ENCODE measurements around the gene AKAP6. TPM values are rescaled to one million over a fixed set of nuclear protein-coding genes. Genes with fewer than 3 reads are reported as not detected.

The AKAP6 gene
- polyA plus RNA-seq, 3 donors: 2.6 to 2.7 (median 2.6) TPM

- no peak for DNase-seq (ENCODE audit: extremely low read depth in 1 of 11, low read depth in 9 of 11, low spot score in 4 of 11)
These were observed 258.4 kb downstream of the AKAP6 start for GRCh38 chr14:32587461-32587860.

- no peak for DNase-seq (ENCODE audit: extremely low read depth in 1 of 11, low read depth in 9 of 11, low spot score in 4 of 11)
These were observed 259.6 kb downstream of the AKAP6 start for GRCh38 chr14:32588448-32589320.

GRCh38 chr14:32590157-32590556 lies 261.1 kb downstream of the AKAP6 start:
- no peak for DNase-seq (ENCODE audit: extremely low read depth in 1 of 11, low read depth in 9 of 11, low spot score in 4 of 11)

GRCh38 chr14:32593290-32593942 lies 264.3 kb downstream of the AKAP6 start:
- no peak for DNase-seq (ENCODE audit: extremely low read depth in 1 of 11, low read depth in 9 of 11, low spot score in 4 of 11)

- no peak for DNase-seq (ENCODE audit: extremely low read depth in 1 of 11, low read depth in 9 of 11, low spot score in 4 of 11)
These were observed 265.7 kb downstream of the AKAP6 start for GRCh38 chr14:32594766-32595165.

GRCh38 chr14:32595497-32595896 lies 266.4 kb downstream of the AKAP6 start:
- no peak for DNase-seq (ENCODE audit: extremely low read depth in 1 of 11, low read depth in 9 of 11, low spot score in 4 of 11)

GRCh38 chr14:32596390-32596789 lies 267.3 kb downstream of the AKAP6 start:
- DNase-seq (ENCODE audit: extremely low read depth in 1 of 11, low read depth in 9 of 11, low spot score in 4 of 11): no peak

GRCh38 chr14:32597771-32598170 lies 268.7 kb downstream of the AKAP6 start:
- no peak for DNase-seq (ENCODE audit: extremely low read depth in 1 of 11, low read depth in 9 of 11, low spot score in 4 of 11)

GRCh38 chr14:32601069-32601468 lies 272.0 kb downstream of the AKAP6 start:
- no peak for DNase-seq (ENCODE audit: extremely low read depth in 1 of 11, low read depth in 9 of 11, low spot score in 4 of 11)

- DNase-seq (ENCODE audit: extremely low read depth in 1 of 11, low read depth in 9 of 11, low spot score in 4 of 11): no peak
These were observed 272.8 kb downstream of the AKAP6 start for GRCh38 chr14:32601906-32602305.

GRCh38 chr14:32602699-32603098 lies 273.6 kb downstream of the AKAP6 start:
- no peak for DNase-seq (ENCODE audit: extremely low read depth in 1 of 11, low read depth in 9 of 11, low spot score in 4 of 11)

GRCh38 chr14:32603992-32604565 lies 275.0 kb downstream of the AKAP6 start:
- DNase-seq (ENCODE audit: extremely low read depth in 1 of 11, low read depth in 9 of 11, low spot score in 4 of 11): no peak

- DNase-seq (ENCODE audit: extremely low read depth in 1 of 11, low read depth in 9 of 11, low spot score in 4 of 11): no peak
These were observed 277.2 kb downstream of the AKAP6 start for GRCh38 chr14:32606301-32606700.

GRCh38 chr14:32607399-32607798 lies 278.3 kb downstream of the AKAP6 start:
- no peak for DNase-seq (ENCODE audit: extremely low read depth in 1 of 11, low read depth in 9 of 11, low spot score in 4 of 11)

GRCh38 chr14:32608857-32609256 lies 279.8 kb downstream of the AKAP6 start:
- DNase-seq (ENCODE audit: extremely low read depth in 1 of 11, low read depth in 9 of 11, low spot score in 4 of 11): no peak

GRCh38 chr14:32609388-32609787 lies 280.3 kb downstream of the AKAP6 start:
- DNase-seq (ENCODE audit: extremely low read depth in 1 of 11, low read depth in 9 of 11, low spot score in 4 of 11): no peak

GRCh38 chr14:32611752-32612151 lies 282.7 kb downstream of the AKAP6 start:
- no peak for DNase-seq (ENCODE audit: extremely low read depth in 1 of 11, low read depth in 9 of 11, low spot score in 4 of 11)

GRCh38 chr14:32618991-32619390 lies 289.9 kb downstream of the AKAP6 start:
- no peak for DNase-seq (ENCODE audit: extremely low read depth in 1 of 11, low read depth in 9 of 11, low spot score in 4 of 11)

- DNase-seq (ENCODE audit: extremely low read depth in 1 of 11, low read depth in 9 of 11, low spot score in 4 of 11): no peak
These were observed 291.2 kb downstream of the AKAP6 start for GRCh38 chr14:32620303-32620702.

GRCh38 chr14:32620724-32621123 lies 291.6 kb downstream of the AKAP6 start:
- no peak for DNase-seq (ENCODE audit: extremely low read depth in 1 of 11, low read depth in 9 of 11, low spot score in 4 of 11)
